OCI-LY7 (cell line): ENCODE results near the gene KTN1. TPM values are rescaled to one million over a fixed set of nuclear protein-coding genes. Genes with fewer than 3 reads are reported as not detected.

Experiments
- BruUV-seq: library from RNA; stranded (reverse); fragments of 400-500 nt; replicated peaks from 2 replicates; lab custom pipeline; 2021; lab: Mats Ljungman, UMichigan
- CTCF ChIA-PET: fragments of 300-600 bp; sonication (Branson Sonifier 250); formaldehyde crosslinking; loops from one replicate; lab custom pipeline; 2022; ENCODE audit warnings: antibody characterized with exemption; ENCODE audit not compliant: unreplicated experiment; lab: Charles Lee
- POLR2A ChIA-PET: fragments of 300-600 bp; sonication (Branson Sonifier 250); formaldehyde crosslinking; loops from one replicate; lab custom pipeline; 2022; ENCODE audit warnings: antibody characterized with exemption; lab: Charles Lee
- DNase-seq: peaks from one replicate; pipeline ENCODE4 v3.0.0-alpha.2; 2015; ENCODE audit warnings: low spot score
- H2AFZ ChIP-seq: fragments of 200-600 bp; sonication (generic), shearing (Covaris generic); 2 replicates; pipeline ENCODE4 v1.6.1; 2014; ENCODE audit warnings: mild to moderate bottlenecking, antibody characterized with exemption, low read length, moderate library complexity
- H3K27ac ChIP-seq: fragments of 200-600 bp; sonication (generic); 2 replicates; pipeline ENCODE4 v1.5.1; 2014; ENCODE audit warnings: mixed run types, low read depth, mild to moderate bottlenecking, moderate library complexity, low read length, inconsistent platforms; ENCODE audit not compliant: poor library complexity, severe bottlenecking
- H3K36me3 ChIP-seq: fragments of 200-600 bp; sonication (generic); 2 replicates; pipeline ENCODE4 v1.6.1; 2014; ENCODE audit warnings: mild to moderate bottlenecking, antibody characterized with exemption, low read length, moderate library complexity, mixed read lengths; ENCODE audit not compliant: insufficient read depth
- H3K4me1 ChIP-seq: fragments of 200-600 bp; sonication (generic); 2 replicates; pipeline ENCODE4 v1.5.1; 2014; ENCODE audit warnings: mild to moderate bottlenecking, low read length; ENCODE audit not compliant: insufficient read depth, poor library complexity, severe bottlenecking
- H3K4me2 ChIP-seq: fragments of 200-600 bp; sonication (generic); 2 replicates; pipeline ENCODE4 v1.6.1; 2014; ENCODE audit warnings: mild to moderate bottlenecking, low read length
- H3K4me3 ChIP-seq: fragments of 200-600 bp; sonication (generic); 2 replicates; pipeline ENCODE4 v1.5.1; 2014; ENCODE audit warnings: mild to moderate bottlenecking, low read depth, low read length; ENCODE audit not compliant: poor library complexity, severe bottlenecking
- H3K79me2 ChIP-seq: fragments of 200-600 bp; sonication (generic); 2 replicates; pipeline ENCODE4 v1.6.1; 2016; ENCODE audit warnings: low read depth, mild to moderate bottlenecking, low read length, moderate library complexity, mixed read lengths; ENCODE audit not compliant: insufficient read depth
- H3K9me2 ChIP-seq: fragments of 200-600 bp; sonication (generic); 2 replicates; pipeline ENCODE4 v1.6.1; 2016; ENCODE audit warnings: mild to moderate bottlenecking, low read length, mixed read lengths; ENCODE audit not compliant: insufficient read depth
- H3K9me3 ChIP-seq: fragments of 200-600 bp; sonication (generic); 2 replicates; pipeline ENCODE4 v1.6.1; 2014; ENCODE audit warnings: mild to moderate bottlenecking, mixed run types, low read length, mixed read lengths
- H4K20me1 ChIP-seq: fragments of 200-600 bp; sonication (generic); 2 replicates; pipeline ENCODE4 v1.6.1; 2014; ENCODE audit warnings: mild to moderate bottlenecking, antibody characterized with exemption, low read length, moderate library complexity, mixed read lengths; ENCODE audit not compliant: insufficient read depth
- EZH2phosphoT487 ChIP-seq: fragments of 200-600 bp; sonication (generic); IDR thresholded peaks from 2 replicates; pipeline ENCODE4 v1.6.1; 2018; ENCODE audit warnings: low read depth, borderline replicate concordance, mild to moderate bottlenecking, mixed run types, antibody characterized with exemption, low read length, moderate library complexity, mixed read lengths
- intact Hi-C: fragments of 100-400 bp; cut with micrococcal nuclease; formaldehyde crosslinking; loops from one replicate; pipeline ENCODE4 v1.10.0; 2022; ENCODE audit not compliant: unreplicated experiment
- total RNA-seq, 2 experiments: library from RNA; depleted of rRNA in 1 of 2; stranded (reverse); fragments of >200 nt in 1 of 2; shearing (Covaris generic) in 1 of 2; gene quantifications; 2 replicates each; pipeline ENCODE4 v1.2.3, GENCODE V29; 2014 to 2022
- TF ChIP-seq, protein P1 (sequence below): fragments of 200-600 bp; sonication (generic); conservative IDR thresholded peaks from 2 replicates; pipeline ENCODE4 v1.5.1; 2014; ENCODE audit warnings: mild to moderate bottlenecking, antibody characterized with exemption, low read length, moderate library complexity, mixed read lengths

The KTN1 gene
- total RNA-seq, 2 experiments from 2014 or later = 60.6 to 124 TPM

DNA sequence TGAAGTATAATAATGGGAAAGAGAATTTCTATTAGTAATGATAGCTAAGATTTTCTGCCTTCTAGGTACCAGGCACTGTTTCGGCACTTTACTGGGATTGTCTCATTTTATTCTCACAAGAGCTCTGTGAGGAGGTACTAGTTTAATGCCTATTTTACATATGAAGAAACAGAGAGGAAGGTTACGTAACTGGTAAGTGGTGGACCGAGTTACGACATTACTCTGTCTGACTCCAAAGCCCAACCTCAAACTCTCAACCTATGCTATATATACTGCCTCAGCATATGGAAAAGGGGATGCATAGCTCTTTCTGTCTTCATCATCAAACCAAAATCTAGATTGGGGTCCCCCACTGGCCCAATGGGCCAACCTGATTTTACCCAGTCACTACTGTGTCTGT lies 133.5 kb downstream of the KTN1 start:
- ChIA-PET POLR2A (no interaction called here), CTCF (no interaction called here)
- no peak for DNase-seq
- H3K4me3 ChIP-seq = no peak overlapping the region
- no peaks in the 10 kb centered on the region for H3K79me2 ChIP-seq
- H3K9me3 ChIP-seq = no peaks in the 10 kb centered on the region
- no peak overlapping the region for H3K27ac ChIP-seq
- intact Hi-C loops = no loop called here
- TF ChIP-seq, protein P1, sequence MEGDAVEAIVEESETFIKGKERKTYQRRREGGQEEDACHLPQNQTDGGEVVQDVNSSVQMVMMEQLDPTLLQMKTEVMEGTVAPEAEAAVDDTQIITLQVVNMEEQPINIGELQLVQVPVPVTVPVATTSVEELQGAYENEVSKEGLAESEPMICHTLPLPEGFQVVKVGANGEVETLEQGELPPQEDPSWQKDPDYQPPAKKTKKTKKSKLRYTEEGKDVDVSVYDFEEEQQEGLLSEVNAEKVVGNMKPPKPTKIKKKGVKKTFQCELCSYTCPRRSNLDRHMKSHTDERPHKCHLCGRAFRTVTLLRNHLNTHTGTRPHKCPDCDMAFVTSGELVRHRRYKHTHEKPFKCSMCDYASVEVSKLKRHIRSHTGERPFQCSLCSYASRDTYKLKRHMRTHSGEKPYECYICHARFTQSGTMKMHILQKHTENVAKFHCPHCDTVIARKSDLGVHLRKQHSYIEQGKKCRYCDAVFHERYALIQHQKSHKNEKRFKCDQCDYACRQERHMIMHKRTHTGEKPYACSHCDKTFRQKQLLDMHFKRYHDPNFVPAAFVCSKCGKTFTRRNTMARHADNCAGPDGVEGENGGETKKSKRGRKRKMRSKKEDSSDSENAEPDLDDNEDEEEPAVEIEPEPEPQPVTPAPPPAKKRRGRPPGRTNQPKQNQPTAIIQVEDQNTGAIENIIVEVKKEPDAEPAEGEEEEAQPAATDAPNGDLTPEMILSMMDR = no peak
- no peak for TF ChIP-seq EZH2phosphoT487
- BruUV-seq = no TSS peak
- no peak overlapping the region for H3K4me2 ChIP-seq
- no peaks in the 10 kb centered on the region for H3K9me2 ChIP-seq
- H3K36me3 ChIP-seq = no peaks in the 10 kb centered on the region
- H2AFZ ChIP-seq = no peak overlapping the region
- no peaks in the 10 kb centered on the region for H3K4me1 ChIP-seq
- H4K20me1 ChIP-seq = no peaks in the 10 kb centered on the region

DNA sequence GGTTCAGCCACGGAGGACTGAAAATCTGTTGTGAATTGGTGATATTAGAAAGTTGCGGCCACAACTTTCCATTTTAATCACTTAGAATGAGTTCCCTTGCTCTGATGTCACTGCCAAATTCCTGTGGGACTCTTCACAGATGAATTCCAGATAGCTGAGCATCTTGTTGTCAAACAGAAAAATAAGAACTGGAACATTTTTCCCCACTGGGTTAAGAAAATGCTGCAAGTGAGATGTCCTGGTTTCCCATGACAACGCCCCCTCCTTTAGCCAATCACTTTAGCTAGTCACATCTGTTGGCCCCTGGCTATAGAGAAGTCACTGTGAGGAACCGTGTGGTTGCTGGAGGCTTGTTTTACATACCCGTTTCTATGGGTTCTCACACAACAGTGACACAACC lies 135.9 kb downstream of the KTN1 start:
- H3K9me3 ChIP-seq = no peaks in the 10 kb centered on the region
- no peak for DNase-seq
- no peak overlapping the region for H3K4me2 ChIP-seq
- intact Hi-C loops = no loop called here
- H3K4me3 ChIP-seq = no peak overlapping the region
- H3K79me2 ChIP-seq = no peaks in the 10 kb centered on the region
- H2AFZ ChIP-seq = no peak overlapping the region
- H4K20me1 ChIP-seq = no peaks in the 10 kb centered on the region
- BruUV-seq = no TSS peak
- POLR2A ChIA-PET = no interaction called here
- TF ChIP-seq, protein P1 = no peak
- no peak for TF ChIP-seq EZH2phosphoT487
- CTCF ChIA-PET = interaction anchor here (1.1 kb wide), 1 partner anchor 16 kb away, joined by 3 read pairs; no protein-coding TSS in a partner anchor
- no peak overlapping the region for H3K27ac ChIP-seq
- no peaks in the 10 kb centered on the region for H3K36me3 ChIP-seq
- no peaks in the 10 kb centered on the region for H3K4me1 ChIP-seq
- H3K9me2 ChIP-seq = no peaks in the 10 kb centered on the region

DNA sequence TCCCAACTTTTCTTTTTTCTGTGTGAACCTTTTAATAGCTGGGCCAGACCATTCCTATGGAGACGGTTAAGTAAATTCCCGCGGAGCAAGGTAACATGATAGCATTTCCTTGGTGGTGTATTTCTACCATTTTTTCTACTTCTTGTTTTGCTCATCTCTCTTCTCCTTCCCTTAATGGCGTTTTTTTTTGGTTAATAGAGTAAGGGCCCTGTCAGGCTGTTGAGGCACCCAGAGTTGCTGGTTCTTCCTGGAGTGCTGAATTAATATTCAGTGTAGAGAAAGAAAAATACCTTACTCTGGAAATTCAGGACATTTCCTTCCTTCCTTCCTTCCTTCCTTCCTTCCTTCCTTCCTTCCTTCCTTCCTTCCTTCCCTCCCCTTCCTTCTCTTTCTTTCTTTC lies 137.6 kb downstream of the KTN1 start:
- no TSS peak for BruUV-seq
- Histone ChIP-seq H4K20me1 (no peaks in the 10 kb centered on the region), H2AFZ (no peak overlapping the region), H3K36me3 (no peaks in the 10 kb centered on the region), H3K4me3 (no peak overlapping the region), H3K4me1 (no peaks in the 10 kb centered on the region), H3K27ac (no peak overlapping the region), H3K79me2 (no peaks in the 10 kb centered on the region), H3K4me2 (no peak overlapping the region), H3K9me2 (no peaks in the 10 kb centered on the region), H3K9me3 (no peaks in the 10 kb centered on the region)
- TF ChIP-seq EZH2phosphoT487 = no peak
- TF ChIP-seq, protein P1 = no peak
- ChIA-PET CTCF (no interaction called here), POLR2A (no interaction called here)
- no peak for DNase-seq
- intact Hi-C loops = no loop called here
